GM18498 (cell line): ENCODE results near the gene TRHDE.

Experiments
- ATAC-seq: cut with Tn5 transposase; IDR thresholded peaks from one replicate; pipeline ENCODE4 v1.9.1; 2021; ENCODE audit warnings: mild to moderate bottlenecking, moderate library complexity; ENCODE audit not compliant: unreplicated experiment

The TRHDE gene

DNA sequence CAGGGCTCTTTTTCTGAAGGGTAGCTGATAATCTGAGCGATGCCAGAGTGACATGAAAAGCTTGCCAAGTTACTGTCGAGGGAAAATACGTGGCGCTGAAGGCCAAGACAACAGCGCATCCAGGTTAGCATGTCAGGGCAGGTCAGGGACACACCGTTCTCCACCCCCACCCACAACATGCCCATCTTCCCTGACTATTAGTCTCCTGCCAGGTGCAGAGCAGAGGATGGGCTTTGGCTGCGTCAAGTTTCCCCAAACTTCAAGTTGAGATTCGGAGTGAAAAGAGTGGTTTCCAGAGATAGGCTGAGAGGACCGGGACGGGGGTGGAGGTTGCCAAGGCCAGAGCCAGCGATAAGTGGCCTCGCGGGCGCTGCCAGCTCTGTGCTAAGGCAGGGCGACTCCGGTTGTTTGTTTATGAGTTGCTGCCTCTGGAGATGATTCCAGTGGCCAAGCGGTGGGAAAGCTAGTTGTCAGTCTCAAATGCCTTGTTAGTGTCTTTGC lies 1.7 kb downstream of the TRHDE start:
- no peak for ATAC-seq

DNA sequence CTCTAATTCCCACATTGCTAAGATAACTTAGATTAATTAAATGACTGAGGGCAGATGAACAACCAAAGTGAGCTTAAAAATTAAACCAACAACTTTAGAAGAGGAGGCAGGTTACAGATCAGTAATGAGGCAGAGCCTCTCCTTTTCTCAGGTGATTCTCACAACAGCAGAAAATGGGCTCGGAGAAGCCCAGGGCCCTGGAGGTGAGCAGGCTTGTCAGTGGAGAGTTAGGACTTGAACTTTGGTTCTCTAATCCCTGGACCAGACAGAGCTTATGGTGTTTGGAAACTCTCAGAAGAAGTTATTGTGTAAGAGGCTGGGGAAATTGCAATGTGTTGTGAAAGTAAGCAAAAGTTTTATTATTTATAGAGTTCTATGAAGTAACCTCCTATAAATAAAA lies 2.8 kb downstream of the TRHDE start:
- no peak for ATAC-seq

- no peak for ATAC-seq
These were observed 3.4 kb downstream of the TRHDE start for GRCh38 chr12:72275526-72275925.

GRCh38 chr12:72276181-72276805 lies 4.1 kb downstream of the TRHDE start:
- ATAC-seq, result no peak

GRCh38 chr12:72277415-72277814 lies 5.2 kb downstream of the TRHDE start:
- no peak for ATAC-seq

GRCh38 chr12:72278894-72279293 lies 6.7 kb downstream of the TRHDE start:
- ATAC-seq, result no peak

DNA sequence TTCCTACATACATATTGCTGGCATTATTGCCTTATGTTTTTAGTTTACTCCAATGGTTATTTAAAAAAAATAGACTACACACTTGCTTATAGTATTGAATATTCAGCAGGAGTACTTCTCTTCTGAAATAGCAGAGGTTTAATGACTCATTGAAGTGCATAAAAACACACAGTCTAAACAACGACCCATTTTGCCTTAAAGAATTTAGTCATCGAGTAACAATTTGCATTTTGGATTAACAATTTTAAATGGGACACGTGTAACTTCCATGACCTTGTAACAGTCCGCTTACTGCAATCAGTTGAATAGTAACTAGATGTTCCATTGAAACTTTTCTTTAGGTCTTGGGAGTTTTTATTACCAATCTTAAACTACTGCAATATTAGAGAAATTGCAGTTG lies 9.0 kb downstream of the TRHDE start:
- no peak for ATAC-seq

DNA sequence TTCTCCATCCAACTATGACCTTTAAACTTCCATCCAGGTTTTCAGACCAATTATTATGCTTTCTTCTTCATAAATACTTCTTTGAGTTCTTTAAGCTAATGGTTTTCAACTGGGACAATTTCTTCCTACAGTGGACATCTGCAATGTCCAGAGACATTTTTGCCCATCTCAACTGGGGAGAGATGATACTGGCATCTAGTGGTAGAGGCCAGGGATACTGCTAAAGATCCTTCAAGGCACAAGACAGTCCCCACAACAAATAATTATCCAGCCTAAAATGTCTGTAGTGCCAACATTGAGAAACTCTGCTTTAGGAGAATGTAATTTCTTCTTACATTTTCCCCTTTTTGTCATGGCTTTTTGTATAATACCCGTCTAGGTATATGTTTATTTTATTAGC lies 10.6 kb downstream of the TRHDE start:
- ATAC-seq, result no peak

- no peak for ATAC-seq
These were observed 13.7 kb downstream of the TRHDE start for GRCh38 chr12:72285861-72286260.

GRCh38 chr12:72286526-72286925 lies 14.4 kb downstream of the TRHDE start:
- ATAC-seq, result no peak

- ATAC-seq, result no peak
These were observed 16.3 kb downstream of the TRHDE start for GRCh38 chr12:72288436-72288835.

DNA sequence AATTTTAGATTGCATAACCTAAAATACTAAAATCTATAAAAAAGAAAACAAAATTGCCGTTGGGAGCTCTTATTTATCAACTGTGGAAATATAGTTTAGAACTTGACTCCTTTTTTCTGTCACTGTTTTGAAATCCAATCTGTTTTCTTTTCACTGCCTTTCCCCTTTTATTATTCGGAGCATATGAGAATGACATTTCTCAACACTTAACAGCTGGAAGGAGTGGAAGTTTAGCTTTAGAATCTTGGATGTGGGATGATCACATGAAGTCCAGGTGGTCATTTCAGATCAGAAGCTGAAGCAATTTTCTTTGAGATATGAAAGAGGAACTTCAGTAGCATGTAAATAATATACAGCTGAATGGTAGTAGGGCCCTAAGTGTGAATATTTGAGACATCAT lies 16.7 kb downstream of the TRHDE start:
- ATAC-seq, result no peak

DNA sequence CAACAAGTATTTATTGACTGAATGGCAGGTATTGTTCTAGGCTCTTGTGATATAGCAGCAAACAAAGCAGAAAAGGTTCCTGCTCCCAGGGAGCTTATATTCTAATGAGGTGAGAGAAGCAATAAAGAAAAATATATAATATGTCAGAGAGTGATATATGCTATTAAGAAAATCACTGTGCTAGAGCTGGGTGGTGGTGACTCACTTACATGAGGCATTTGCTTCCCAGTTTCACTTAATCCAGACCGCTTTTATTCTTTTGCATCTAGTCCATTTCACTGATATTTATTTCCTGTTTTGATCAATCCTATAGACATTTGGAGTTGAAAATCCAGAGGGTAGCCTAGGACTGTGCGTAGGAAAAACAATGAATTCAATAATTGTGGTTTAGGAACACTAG lies 17.5 kb downstream of the TRHDE start:
- ATAC-seq, result no peak

DNA sequence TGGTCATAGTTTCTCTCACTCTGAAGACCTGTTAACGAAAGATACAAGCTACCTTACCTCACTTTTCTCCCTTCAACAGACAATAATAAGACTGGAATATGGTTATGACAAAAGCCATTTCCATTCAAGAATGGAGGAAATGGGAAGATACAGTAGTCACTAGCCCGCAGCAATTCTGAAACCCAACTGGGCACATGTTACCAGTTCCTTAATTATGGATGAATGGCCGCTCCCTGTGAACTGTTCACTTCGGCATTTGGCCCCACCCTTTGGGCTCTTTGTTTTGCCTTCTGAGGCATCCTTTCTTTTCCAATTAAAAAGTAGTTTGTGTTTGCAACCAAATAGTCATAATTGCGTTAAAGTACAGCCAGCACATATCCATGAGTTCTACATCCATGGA lies 19.0 kb downstream of the TRHDE start:
- no peak for ATAC-seq

- no peak for ATAC-seq
These were observed 21.5 kb downstream of the TRHDE start for GRCh38 chr12:72293701-72294100.

- ATAC-seq, result no peak
These were observed 22.9 kb downstream of the TRHDE start for GRCh38 chr12:72295101-72295500.

DNA sequence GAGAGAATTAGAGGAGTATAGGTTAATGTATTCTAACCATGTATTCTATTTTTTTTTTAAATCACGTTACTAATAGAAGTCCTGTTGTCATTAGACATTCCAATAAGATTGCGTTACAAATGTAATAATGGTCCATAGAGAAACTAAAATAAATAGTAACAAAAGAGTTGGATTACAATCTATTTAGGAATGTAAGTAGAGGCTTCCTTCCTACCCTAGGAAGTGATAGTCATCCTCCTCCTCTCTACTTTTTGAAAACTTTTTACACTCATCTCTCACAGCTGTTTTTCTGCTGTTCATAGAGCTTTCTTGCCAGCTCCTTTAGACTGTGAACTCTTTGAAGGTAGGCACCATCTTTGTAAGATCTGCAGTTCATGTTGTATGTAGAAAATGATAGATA lies 23.6 kb downstream of the TRHDE start:
- ATAC-seq, result no peak

DNA sequence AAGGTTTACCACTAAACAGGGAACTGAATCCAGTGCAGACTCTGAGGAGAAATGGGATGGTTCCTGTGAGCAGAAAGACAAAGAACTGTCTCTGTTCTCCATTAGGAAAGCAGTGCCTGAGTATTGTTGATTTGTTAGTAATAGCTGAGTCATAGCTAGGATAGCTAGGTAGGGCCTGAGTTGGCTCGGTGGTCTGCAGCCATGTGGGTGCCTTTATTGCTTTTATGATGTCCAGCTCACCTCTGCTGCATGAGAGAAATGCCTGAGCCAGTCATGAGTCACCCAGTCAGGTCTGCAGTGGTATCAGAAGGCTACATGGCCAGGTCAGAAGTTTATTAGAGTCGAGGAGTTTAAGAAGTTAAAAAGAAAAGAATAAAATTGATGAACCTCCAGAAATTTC lies 24.2 kb downstream of the TRHDE start:
- no peak for ATAC-seq

GRCh38 chr12:72297666-72298065 lies 25.5 kb downstream of the TRHDE start:
- ATAC-seq, result no peak

- ATAC-seq, result no peak
These were observed 28.6 kb downstream of the TRHDE start for GRCh38 chr12:72300728-72301127.

DNA sequence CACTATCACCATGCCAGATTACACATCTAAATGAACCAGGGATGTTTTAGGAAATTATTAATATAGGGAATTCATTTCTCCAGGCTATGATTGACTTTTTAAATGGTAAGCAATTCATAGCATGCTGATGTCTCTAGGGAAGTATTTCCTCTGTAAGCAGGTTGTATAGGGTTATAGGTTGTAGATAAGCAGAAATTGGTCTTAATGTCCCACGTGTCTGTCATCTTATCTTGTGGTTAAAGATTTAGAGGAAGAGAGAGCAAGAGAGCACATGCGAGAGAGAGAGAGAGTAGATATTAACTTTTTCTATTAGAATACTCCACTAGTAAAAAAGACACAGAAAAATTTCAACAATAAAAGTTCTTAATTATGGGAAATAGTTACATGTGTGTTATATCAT lies 32.6 kb downstream of the TRHDE start:
- no peak for ATAC-seq

DNA sequence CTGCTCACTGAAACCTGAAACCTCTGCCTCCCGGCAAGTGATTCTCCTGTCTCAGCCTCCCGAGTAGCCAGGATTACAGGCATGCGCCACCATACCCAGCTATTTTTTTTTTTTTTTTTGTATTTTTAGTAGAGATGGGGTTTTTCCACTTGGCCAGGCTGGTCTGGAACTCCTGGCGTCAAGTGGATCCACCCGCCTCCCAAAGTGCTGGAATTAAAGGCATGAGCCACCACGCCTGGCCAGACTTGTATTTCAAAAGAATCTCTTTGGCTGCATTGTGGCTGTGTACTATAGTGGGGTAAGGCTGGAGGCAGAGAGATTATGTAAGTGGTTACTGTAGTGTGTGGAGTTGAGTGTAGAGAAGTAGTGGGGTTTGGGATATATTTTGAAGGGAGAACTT lies 35.1 kb downstream of the TRHDE start:
- ATAC-seq, result no peak

DNA sequence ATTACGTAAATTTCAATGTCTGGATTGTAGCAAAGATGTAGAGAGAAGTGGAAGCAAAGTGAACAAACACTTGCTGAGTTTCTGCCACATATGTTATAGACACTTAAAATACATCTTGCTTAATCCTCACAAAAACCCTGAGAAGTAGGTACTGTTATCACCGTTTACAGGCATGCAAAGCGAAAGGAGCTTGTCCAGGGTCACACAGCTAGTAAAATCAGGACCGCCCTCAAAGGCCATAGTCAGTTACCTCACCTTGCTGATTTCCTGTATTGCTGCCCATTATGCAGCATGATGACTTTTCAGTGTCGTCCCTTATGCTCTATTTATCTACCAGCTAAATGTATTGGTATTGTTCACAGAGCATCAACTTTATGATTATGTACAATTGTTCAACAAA lies 39.8 kb downstream of the TRHDE start:
- ATAC-seq, result no peak
